Measurements from ENCODE around the gene NBPF6.
"Not testable (repeated sequence)": the region's sequence is repeated elsewhere in the genome, so short reads cannot be mapped to it uniquely, and the experiment has no call there.

NBPF6 gene

GRCh38 chr1:108478429-108479015 lies 28.4 kb downstream of the NBPF6 start:
- no peak overlapping the region for H3K4me3 ChIP-seq (ENCODE audit: low read depth, low read length)
- in situ Hi-C loops (cut with HindIII; ENCODE audit: low sequenced_read_pairs) = no loop called here
- DNase-seq (ENCODE audit: low read depth) = no peak
- TF ChIP-seq CTCF (IDR thresholded peaks at IDR 0.05; ENCODE audit: low read depth, low read length, missing control alignments) = no peak

DNA sequence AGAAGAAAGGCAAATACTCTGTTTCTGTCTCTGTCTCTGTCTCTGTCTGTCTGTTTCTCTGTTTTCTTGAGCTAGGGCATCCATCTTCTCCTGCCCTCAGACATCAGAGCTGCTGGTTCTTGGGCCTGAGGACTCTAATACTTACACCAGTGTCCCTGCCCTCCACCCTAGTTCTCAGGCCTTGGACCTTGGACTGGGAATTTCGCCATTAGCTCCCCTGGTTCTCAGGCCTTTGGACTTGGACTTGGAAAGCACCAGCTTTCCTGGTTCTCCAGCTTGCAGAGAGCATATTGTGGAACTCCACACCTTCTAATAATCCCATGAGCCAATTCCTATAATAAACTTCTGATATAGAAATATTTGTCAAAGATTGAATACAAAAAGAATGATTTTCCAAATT lies 32.6 kb downstream of the NBPF6 start:
- no peak for TF ChIP-seq CTCF (IDR thresholded peaks at IDR 0.05; ENCODE audit: low read depth, low read length, missing control alignments)
- no peak overlapping the region for H3K4me3 ChIP-seq (ENCODE audit: low read depth, low read length)
- in situ Hi-C loops (cut with HindIII; ENCODE audit: low sequenced_read_pairs) = no loop called here
- no peak for DNase-seq (ENCODE audit: low read depth)

- DNase-seq (ENCODE audit: low read depth); H3K4me3 ChIP-seq (ENCODE audit: low read depth, low read length); in situ Hi-C loops (cut with HindIII; ENCODE audit: low sequenced_read_pairs): not testable (repeated sequence)
Measured at GRCh38 chr1:108485990-108486389, 35.8 kb downstream of the NBPF6 start.

DNA sequence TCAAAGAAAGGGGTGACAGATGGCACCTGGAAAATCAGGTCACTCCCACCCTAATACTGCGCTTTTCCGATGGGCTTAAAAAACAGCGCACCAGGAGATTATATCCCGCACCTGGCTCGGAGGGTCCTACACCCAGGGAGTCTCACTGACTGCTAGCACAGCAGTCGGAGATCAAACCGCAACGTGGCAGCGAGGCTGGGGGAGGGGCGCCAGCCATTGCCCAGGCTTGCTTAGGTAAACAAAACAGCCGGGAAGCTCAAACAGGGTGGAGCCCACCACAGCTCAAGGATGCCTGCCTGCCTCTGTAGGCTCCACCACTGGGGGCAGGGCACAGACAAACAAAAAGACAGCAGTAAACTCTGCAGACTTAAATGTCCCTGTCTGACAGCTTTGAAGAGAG lies 36.6 kb downstream of the NBPF6 start:
- H3K4me3 ChIP-seq (ENCODE audit: low read depth, low read length); DNase-seq (ENCODE audit: low read depth); in situ Hi-C loops (cut with HindIII; ENCODE audit: low sequenced_read_pairs): not testable (repeated sequence)

GRCh38 chr1:108495008-108495407 lies 44.9 kb downstream of the NBPF6 start:
- DNase-seq (ENCODE audit: low read depth); H3K4me3 ChIP-seq (ENCODE audit: low read depth, low read length); in situ Hi-C loops (cut with HindIII; ENCODE audit: low sequenced_read_pairs): not testable (repeated sequence)

- in situ Hi-C loops (cut with HindIII; ENCODE audit: low sequenced_read_pairs); DNase-seq (ENCODE audit: low read depth); H3K4me3 ChIP-seq (ENCODE audit: low read depth, low read length): not testable (repeated sequence)
Measured at GRCh38 chr1:108496856-108497255, 46.7 kb downstream of the NBPF6 start.

DNA sequence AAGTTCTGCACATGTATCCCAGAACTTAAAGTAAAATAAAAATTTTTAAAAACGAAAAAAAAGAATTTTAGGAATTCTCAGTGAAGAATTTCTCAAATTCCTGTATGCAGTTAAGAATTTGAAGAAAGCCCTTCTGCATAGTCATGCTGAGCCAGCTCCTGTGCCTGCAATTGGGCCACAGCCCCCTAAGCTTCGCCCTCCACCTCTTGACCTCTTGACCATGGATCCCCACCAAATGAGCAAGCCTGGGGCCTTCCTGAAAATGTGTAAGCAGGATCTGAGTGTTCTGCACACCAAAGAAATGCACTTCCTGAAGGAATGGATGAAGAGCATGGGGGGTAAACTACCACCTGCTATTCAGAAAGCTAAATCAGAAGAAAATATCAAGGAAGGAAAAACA lies 52.0 kb downstream of the NBPF6 start:
- H3K4me3 ChIP-seq (ENCODE audit: low read depth, low read length) = no peak overlapping the region
- no peak for TF ChIP-seq CTCF (IDR thresholded peaks at IDR 0.05; ENCODE audit: low read depth, low read length, missing control alignments)
- no peak for DNase-seq (ENCODE audit: low read depth)
- in situ Hi-C loops (cut with HindIII; ENCODE audit: low sequenced_read_pairs) = no loop called here

GRCh38 chr1:108502624-108503023 lies 52.5 kb downstream of the NBPF6 start:
- DNase-seq (ENCODE audit: low read depth) = no peak
- in situ Hi-C loops (cut with HindIII; ENCODE audit: low sequenced_read_pairs) = no loop called here
- TF ChIP-seq CTCF (IDR thresholded peaks at IDR 0.05; ENCODE audit: low read depth, low read length, missing control alignments) = no peak
- H3K4me3 ChIP-seq (ENCODE audit: low read depth, low read length) = no peak overlapping the region

DNA sequence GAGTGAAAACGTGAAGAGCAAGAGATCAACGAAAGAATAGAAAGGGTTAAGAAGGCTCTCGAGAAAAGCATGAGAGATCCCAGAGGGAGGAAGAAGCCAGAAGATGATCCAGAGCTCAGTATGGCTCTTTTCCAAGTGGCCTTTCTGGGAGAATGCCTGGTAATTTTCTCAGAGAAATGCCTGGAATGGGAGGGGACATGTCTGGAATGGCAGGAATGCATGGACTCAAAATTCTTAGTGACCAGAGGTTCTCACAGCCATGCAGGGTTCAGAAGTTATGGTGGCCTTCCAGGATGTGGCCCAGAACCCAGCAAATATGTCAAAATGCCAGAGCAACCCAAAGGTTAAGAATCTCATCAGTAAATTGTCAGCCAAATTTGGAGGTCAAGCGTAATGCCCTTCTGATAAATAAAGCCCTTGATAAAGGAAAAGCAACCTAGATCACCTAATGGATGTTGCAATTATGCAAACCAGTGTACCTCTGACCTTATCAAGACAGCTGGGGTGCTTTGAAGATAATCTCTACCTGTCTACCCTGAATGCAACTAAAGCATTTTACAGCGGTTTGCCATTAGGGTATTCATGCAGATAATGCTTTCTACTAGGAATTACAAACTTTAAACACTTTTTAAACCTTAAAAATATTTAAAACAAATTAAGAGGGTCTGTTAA lies 53.1 kb downstream of the NBPF6 start:
- no peak for TF ChIP-seq CTCF (IDR thresholded peaks at IDR 0.05; ENCODE audit: low read depth, low read length, missing control alignments)
- DNase-seq (ENCODE audit: low read depth) = peak; percentile 49
- in situ Hi-C loops (cut with HindIII; ENCODE audit: low sequenced_read_pairs) = no loop called here

More for the DNA sequence above, 53.1 kb downstream of the NBPF6 start:
- H3K4me3 ChIP-seq (ENCODE audit: low read depth, low read length) = no peak overlapping the region
